T-helper 1 cell treated with Interleukin-12 subunit alpha and Interleukin-12 subunit beta and Interleukin-4 antibody, amounts not matched to agents 30 μg/mL and 1 μg/mL, for 36 hours (primary cell): ENCODE data around the gene SOX18.
"Not testable (repeated sequence)": the region's sequence is repeated elsewhere in the genome, so short reads cannot be mapped to it uniquely, and the experiment has no call there.

Experiments used
- H3K27ac Mint-ChIP-seq: one replicate; pipeline ENCODE4 v1.8.0; 2021; ENCODE audit warnings: mild to moderate bottlenecking, mixed read lengths
- H3K27me3 Mint-ChIP-seq: one replicate; pipeline ENCODE4 v1.8.0; 2021; ENCODE audit warnings: low read depth, mixed read lengths
- H3K36me3 Mint-ChIP-seq: one replicate; pipeline ENCODE4 v1.8.0; 2021; ENCODE audit warnings: low read depth, mixed read lengths
- H3K4me1 Mint-ChIP-seq: one replicate; pipeline ENCODE4 v1.8.0; 2021; ENCODE audit warnings: low read depth, mixed read lengths
- H3K4me3 Mint-ChIP-seq: one replicate; pipeline ENCODE4 v1.8.0; 2021; ENCODE audit warnings: mild to moderate bottlenecking, moderate library complexity, mixed read lengths
- H3K9me3 Mint-ChIP-seq: one replicate; pipeline ENCODE4 v1.8.0; 2021; ENCODE audit warnings: mixed read lengths

SOX18 gene

DNA sequence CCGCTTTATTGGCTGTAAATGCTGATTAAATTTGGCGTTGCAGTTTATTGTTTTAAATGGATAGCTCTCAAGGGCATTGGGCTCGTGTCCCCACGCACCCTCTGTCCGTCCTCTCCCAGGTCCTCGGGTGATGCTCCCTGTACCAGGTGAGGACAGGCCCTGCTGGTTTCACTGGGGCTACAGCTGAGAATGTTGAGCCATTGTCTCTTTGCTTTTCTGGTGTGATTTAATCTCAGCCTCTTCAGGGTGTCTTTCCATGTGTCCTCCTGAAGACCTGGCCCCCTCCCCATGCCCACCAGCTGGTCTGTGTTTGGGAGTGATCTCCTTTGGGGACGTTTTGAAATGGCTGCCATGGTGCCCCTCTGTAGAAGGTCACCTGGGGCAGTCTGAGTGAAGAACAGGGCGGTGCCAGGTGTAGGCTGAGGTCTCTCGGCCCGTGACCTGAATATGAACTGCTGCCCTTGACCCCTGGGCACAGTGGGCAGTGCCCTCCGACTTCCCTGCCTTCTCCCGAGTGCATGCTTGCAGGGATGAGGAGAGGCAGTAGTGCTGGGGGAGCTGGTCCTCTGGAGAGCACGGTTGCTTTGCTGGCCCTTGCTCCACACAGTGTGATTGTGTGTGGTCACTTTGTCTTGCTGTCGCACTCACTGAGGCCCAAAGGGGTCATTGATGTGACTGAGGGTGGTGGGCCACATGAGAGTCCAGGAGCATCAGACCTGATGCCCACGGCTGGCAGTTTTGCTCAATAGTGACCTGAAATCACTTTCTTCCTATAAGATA is 25.9 kb downstream of the SOX18 start:
- Mint-ChIP-seq H3K27ac (no peak overlapping the region), H3K9me3 (no peaks in the 10 kb centered on the region), H3K27me3 (no peaks in the 10 kb centered on the region), H3K4me1 (peaks cover 5% of the 10 kb centered on the region), H3K4me3 (no peak overlapping the region), H3K36me3 (peaks cover 44% of the 10 kb centered on the region)

DNA sequence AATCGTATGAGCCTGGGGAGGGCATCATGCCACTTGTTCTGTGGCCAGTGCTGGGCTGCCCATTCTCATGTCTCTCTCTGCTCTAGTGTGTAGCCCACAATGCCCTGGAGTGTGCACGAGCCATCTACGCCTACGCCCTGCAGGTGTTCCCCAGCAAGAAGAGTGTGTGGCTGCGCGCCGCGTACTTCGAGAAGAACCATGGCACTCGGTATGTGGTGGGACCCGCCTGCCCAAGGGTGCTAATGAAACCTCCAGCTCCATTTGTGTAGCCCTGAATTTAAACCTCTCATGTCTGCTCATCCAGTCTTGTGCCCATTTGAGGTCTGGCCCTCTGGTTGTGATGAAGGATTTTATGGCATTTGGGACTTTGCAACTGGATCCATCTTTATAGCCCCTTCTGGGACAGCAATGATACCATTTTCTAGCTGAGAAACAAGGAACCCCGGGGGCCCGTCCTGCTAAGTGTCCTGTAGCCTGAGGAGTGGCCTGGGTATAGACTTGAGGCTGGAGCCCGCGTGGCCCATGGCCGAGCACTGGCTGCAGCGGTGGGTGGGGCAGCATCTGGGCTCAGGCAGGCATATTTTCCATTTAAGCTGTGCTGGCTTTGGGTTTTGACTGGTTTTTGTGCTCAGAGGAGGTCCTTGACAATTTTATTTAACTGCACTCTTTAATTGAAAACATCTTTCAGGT is 26.6 kb downstream of the SOX18 start:
- Mint-ChIP-seq H3K4me3 (no peak overlapping the region), H3K4me1 (peaks cover 5% of the 10 kb centered on the region), H3K36me3 (peaks cover 45% of the 10 kb centered on the region), H3K9me3 (no peaks in the 10 kb centered on the region), H3K27me3 (no peaks in the 10 kb centered on the region), H3K27ac (no peak overlapping the region)

DNA sequence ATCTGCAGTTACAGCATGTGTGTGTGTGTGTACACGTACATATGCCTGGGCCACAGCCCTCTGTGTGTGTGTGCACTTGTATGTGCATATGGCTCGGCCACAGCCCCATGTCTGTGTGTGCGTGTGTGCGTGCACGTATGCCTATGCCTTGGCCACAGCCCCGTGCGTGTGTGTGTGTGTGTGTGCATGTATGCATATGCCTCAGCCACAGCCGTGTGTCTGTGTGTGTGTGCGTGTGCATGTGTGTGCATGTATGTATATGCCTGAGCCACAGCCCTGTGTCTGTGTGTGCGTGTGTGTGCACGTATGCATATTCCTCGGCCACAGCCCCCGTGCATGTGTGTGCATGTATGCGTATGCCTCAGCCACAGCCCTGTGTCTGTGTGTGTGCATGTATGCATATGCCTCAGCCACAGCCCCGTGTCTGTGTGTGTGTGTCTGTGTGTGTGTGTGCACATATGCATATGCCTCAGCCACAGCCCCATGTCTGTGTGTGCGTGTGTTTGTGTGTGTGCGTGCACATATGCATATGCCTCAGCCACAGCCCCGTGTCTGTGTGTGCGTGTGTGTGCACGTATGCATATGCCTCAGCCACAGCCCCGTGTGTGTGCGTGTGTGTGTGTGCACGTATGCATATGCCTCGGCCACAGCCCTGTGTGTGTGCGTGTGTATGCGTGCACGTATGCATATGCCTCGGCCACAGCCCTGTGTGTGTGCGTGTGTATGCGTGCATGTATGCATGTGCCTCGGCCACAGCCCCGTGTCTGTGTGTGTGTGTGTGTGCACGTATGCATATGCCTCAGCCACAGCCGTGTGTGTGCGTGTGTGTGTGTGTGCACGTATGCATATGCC is 28.1 kb downstream of the SOX18 start:
- Mint-ChIP-seq H3K27me3 (no peaks in the 10 kb centered on the region), H3K36me3 (peaks cover 43% of the 10 kb centered on the region), H3K27ac (no peak overlapping the region), H3K9me3 (no peaks in the 10 kb centered on the region), H3K4me1 (peaks cover 7% of the 10 kb centered on the region), H3K4me3 (no peak overlapping the region)

DNA sequence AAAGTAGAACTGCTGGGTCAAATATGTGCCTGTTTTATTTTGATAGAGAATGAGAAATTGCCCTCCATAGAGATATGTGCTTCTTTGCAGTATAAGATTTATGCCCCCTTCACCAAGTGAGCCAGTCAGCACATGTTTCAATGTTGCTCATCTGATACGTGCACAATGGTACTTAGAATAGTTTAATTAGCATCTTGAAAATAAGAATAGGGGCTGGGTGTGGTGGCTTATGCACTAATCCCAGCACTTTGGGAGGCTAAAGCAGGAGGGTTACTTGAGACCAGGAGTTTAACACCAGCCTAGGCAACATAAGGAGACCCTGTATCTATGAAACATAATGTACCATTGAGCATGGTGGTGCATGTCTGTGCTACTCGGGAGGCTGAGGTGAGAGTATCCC is 33.8 kb downstream of the SOX18 start:
- Mint-ChIP-seq H3K27ac (no peak overlapping the region), H3K4me1 (peaks cover 28% of the 10 kb centered on the region), H3K4me3 (no peak overlapping the region), H3K36me3 (peaks cover 45% of the 10 kb centered on the region), H3K27me3 (no peaks in the 10 kb centered on the region), H3K9me3 (no peaks in the 10 kb centered on the region)

DNA sequence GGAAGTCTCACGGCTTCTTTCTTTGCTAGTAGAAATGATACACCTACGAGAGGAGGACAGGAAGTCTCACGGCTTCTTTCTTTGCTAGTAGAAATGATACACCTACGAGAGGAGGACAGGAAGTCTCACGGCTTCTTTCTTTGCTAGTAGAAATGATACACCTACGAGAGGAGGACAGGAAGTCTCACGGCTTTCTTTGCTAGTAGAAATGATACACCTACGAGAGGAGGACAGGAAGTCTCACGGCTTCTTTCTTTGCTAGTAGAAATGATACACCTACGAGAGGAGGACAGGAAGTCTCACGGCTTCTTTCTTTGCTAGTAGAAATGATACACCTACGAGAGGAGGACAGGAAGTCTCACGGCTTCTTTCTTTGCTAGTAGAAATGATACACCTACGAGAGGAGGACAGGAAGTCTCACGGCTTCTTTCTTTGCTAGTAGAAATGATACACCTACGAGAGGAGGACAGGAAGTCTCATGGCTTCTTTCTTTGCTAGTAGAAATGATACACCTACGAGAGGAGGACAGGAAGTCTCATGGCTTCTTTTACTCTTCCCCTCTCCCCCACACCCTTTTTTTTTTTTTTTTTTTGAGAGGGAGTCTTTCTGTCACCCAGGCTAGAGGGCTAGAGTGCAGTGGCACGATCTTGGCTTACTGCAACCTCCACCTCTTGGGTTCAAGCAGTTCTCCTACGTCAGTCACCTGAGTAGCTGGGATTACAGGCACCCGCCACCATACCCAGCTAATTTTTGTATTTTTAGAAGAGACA is 36.9 kb downstream of the SOX18 start:
- Mint-ChIP-seq H3K9me3 (peaks cover 14% of the 10 kb centered on the region), H3K27ac (peak overlapping the region; percentile 93), H3K4me3 (peak overlapping the region; percentile 60), H3K4me1 (peaks cover 38% of the 10 kb centered on the region), H3K36me3 (peaks cover 54% of the 10 kb centered on the region)
- H3K27me3 Mint-ChIP-seq = not testable (repeated sequence)

DNA sequence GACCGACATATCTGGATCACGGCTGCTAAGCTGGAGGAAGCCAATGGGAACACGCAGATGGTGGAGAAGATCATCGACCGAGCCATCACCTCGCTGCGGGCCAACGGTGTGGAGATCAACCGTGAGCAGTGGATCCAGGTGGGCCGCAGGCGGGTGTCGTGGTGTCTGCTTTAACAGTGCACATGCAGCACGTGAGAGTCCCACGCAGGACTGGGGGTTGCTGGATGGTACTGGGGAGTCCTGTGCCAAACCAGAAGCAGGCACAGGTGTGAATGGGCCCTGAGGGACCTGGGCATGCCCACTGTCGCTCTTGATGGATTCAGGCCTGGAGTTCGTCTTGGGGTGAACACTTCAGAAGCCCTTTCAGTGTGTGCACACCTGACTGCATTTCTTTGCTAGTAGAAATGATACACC is 38.1 kb downstream of the SOX18 start:
- Mint-ChIP-seq H3K9me3 (peaks cover 14% of the 10 kb centered on the region), H3K36me3 (peaks cover 50% of the 10 kb centered on the region), H3K27me3 (no peaks in the 10 kb centered on the region), H3K27ac (peak overlapping the region; percentile 74), H3K4me3 (no peak overlapping the region), H3K4me1 (peaks cover 37% of the 10 kb centered on the region)

DNA sequence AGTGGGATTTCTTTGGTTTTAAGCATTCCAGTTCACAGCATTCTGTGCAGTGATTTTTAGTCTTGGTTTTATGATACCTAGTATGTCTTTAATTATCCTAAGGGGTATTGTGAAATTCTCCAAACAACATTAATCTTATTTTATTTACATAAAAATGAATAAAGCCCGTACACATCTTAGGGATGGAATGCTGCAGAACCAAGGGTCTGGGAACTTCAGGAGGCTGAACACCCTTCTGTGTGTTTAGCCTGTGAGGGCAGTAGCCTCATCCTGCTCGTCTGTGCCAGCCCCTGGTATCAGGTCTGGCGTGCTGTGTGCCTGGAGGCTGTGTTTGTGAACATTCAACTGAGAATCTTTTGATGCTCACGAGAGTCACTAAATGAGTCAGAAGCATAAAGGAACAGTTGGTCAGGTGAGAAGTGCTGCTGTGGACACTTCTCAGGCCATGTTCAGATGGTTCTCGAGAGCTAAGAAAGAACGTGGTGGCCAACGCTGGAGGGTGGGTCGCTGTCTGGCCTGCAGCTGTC is 38.7 kb downstream of the SOX18 start:
- Mint-ChIP-seq H3K4me3 (no peak overlapping the region), H3K27me3 (no peaks in the 10 kb centered on the region), H3K9me3 (peaks cover 14% of the 10 kb centered on the region), H3K36me3 (peaks cover 50% of the 10 kb centered on the region), H3K4me1 (peaks cover 37% of the 10 kb centered on the region), H3K27ac (peak overlapping the region; percentile 74)

DNA sequence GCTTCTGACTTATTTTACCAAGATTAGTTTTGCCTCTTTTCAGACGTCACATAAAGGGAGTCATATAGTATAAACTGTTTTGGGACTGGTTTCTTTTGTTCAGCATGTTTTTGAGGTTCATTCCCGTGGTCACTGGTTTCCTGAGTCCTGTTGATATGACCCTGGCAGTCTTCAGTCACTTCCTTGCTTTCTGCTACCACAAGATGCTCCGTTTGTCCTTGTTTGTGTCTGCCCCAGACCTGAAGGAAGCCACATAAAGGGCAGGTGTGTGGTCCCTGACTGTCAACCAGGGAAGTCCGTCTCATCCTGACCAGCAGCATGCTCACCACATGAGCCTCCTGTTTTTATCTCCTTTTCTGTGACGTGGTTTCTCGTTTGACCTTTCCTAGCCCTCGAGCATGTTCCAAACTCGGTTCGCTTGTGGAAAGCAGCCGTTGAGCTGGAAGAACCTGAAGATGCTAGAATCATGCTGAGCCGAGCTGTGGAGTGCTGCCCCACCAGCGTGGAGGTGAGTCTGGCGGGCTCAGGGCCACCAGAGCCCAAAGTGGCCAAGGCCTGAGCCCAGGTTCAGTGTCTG is 39.5 kb downstream of the SOX18 start:
- Mint-ChIP-seq H3K4me3 (peak overlapping the region; percentile 16), H3K4me1 (peaks cover 41% of the 10 kb centered on the region), H3K36me3 (peaks cover 50% of the 10 kb centered on the region), H3K9me3 (peaks cover 14% of the 10 kb centered on the region), H3K27me3 (no peaks in the 10 kb centered on the region), H3K27ac (peak overlapping the region; percentile 66)

DNA sequence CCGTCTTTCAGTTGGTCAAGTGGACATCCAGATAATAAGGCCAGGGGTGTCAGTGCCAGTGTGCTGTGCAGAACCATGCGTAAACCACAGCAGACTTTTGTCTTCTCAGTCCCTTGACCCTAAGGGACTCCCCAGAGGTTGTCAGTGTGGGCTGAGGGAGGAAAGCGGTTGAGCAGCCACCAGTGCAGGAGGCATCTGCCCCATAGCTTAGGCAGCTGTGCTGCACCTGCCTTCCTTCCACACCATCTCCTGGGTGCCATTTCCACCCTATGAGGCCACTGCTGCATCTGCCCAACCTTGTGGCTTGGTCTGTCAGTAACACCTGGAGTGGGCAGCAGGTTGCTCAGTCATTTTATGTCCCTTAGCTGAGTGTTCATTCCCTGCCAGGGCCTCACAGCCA is 42.5 kb downstream of the SOX18 start:
- Mint-ChIP-seq H3K4me3 (no peak overlapping the region), H3K9me3 (peaks cover 14% of the 10 kb centered on the region), H3K27ac (no peak overlapping the region), H3K36me3 (peaks cover 50% of the 10 kb centered on the region), H3K4me1 (peaks cover 29% of the 10 kb centered on the region), H3K27me3 (no peaks in the 10 kb centered on the region)

DNA sequence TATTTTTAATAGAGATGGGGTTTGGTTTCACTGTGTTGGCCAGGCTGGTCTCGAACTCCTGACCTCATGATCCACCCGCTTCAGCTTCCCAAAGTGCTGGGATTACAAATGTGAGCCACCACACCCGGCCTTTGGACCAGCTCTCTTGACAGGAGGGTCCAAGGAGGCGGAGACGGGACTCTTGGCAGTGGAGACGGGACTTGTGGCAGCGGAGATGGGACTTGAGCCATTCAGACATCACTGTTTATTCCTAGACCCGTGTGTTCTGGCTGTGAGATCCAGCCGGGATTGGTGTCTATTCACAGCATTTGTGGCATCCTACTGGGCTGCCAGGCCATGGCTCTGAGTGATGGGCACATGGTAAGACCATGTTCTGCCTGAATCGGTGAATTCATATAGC is 42.9 kb downstream of the SOX18 start:
- Mint-ChIP-seq H3K27ac (no peak overlapping the region), H3K4me1 (peaks cover 28% of the 10 kb centered on the region), H3K9me3 (peaks cover 14% of the 10 kb centered on the region), H3K27me3 (no peaks in the 10 kb centered on the region), H3K36me3 (peaks cover 52% of the 10 kb centered on the region), H3K4me3 (no peak overlapping the region)

DNA sequence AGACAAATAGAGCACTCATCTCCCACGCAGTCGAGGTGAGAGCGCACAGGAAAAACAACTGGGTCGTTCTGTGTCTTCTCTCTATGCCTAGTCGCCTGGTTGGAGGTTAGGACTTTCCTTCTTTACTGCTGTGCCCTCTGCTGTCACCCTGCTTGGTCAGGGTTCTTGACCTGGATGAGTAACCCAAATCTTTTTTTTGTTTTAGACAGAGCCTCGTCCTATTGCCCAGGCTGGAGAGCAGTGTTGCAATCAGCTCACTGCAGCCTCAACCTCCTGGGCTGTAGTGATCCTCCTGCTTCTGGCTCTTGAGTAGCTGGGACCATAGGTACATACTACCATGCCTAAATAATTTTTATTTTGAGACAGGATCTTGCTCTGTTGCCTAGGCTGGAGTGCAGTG is 44.0 kb downstream of the SOX18 start:
- Mint-ChIP-seq H3K9me3 (peaks cover 14% of the 10 kb centered on the region), H3K4me1 (peaks cover 20% of the 10 kb centered on the region), H3K27me3 (no peaks in the 10 kb centered on the region), H3K36me3 (peaks cover 48% of the 10 kb centered on the region), H3K27ac (peak overlapping the region; percentile 24), H3K4me3 (no peak overlapping the region)

DNA sequence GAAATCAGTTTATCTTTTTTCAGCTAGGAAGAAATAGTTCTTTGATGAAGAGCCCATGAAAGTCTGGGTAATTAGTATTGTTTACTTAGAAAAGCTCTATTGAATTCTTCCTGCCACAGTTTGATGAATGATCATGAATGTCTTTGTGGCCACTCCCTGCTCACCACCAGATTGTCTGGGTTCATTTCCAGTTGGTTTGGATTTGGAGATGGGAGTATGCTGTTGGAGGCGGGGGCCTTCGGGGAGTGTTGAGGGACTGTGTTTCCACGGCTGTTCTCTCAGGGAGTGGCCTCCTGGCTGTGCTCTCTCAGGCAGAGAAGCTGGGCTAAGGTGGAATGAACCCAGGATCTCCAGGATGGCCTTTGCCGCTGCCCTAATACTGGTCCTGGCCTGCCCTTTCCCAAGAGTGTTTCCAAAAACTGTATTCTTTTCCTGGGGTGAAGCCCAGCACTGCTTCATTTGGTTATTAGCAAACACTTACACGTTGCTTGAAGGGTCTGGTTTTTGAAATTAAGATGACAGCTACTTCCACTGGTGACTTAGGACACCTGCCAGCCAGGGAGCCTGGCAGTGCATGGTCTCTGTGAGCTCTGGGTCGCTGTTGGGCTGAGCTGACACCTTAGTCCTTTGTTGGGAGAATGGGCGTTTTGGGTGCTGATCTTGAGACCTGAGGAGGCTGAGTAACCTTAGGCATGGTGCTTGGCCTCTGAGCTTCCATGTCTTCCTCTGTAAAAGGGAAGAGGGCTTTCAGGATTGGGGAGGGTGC is 45.3 kb downstream of the SOX18 start:
- Mint-ChIP-seq H3K4me3 (no peak overlapping the region), H3K9me3 (peaks cover 10% of the 10 kb centered on the region), H3K36me3 (peaks cover 46% of the 10 kb centered on the region), H3K27me3 (no peaks in the 10 kb centered on the region), H3K4me1 (peaks cover 10% of the 10 kb centered on the region), H3K27ac (no peak overlapping the region)

DNA sequence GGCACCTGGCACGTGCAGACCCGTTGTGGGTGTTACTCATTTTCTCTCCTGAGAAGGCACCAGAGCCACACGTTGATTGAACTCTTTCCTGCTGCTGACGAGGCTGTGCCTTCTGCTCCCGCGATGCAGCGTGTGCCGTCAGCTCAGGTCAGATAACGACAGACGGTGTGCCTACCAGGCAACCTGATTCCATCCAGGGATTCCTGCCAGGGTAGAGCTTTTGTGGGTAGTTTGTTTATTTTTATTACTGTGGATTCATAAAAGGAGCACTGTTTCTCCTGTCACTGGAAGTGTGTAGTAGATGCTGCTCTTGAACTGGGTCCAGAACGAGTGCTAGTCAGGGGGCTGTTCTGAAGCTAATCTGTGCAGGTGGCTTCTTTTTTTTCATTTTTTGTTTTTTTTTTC is 47.8 kb downstream of the SOX18 start:
- Mint-ChIP-seq H3K27ac (no peak overlapping the region), H3K4me1 (peaks cover 5% of the 10 kb centered on the region), H3K4me3 (no peak overlapping the region), H3K27me3 (no peaks in the 10 kb centered on the region), H3K9me3 (no peaks in the 10 kb centered on the region), H3K36me3 (peaks cover 41% of the 10 kb centered on the region)
